ENCODE measurements around the gene BASP1.
"Not testable (repeated sequence)": the region's sequence is repeated elsewhere in the genome, so short reads cannot be mapped to it uniquely, and the experiment has no call there.

BASP1 gene

DNA sequence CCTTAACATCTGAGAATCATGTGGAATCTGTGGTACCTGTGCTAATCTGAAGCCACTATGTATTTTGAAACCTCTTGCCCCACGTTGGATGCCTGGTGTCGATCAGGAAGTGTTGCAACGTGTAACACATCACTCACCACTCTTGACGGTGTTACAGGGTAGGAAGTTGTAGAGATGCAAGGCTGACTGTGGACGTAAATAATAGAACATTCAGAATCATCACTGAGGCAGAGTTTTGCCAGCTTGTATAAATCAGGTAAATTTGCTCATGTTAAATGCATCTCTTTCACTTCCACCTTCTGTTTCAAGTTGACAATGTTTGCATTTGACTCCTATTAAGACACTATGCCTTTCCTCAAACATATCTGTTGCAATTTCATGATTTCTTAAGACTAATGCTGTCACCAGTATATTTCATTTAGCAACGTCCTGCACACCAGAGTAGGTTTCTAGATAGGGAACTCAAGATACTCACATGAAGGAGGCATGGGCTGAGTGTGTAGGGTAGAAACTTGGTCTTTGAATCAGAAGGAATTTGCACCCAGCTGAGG, 38.1 kb downstream of the BASP1 start:
- no peak for DNase-seq (ENCODE audit: low read depth in 2 of 2)

DNA sequence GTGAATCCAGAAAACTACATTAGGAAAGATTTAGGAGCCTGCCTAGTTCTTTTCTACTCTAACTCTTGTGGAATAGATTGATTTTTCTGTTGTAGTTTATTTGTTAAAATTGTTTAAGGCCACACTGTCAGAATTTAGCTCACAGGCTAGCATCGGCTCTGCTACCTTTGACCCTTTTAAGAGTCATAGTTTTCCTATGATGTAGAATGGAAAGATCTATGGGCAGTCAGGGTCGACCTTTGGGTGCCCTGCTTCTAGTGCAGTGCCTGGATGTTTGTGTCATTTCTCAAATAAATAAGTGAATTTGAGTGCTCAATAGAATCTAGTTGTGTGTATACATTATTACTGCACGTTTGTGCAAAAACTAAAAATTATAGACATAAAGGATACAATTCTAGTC, 38.7 kb downstream of the BASP1 start:
- no peak for DNase-seq (ENCODE audit: low read depth in 2 of 2)

DNA sequence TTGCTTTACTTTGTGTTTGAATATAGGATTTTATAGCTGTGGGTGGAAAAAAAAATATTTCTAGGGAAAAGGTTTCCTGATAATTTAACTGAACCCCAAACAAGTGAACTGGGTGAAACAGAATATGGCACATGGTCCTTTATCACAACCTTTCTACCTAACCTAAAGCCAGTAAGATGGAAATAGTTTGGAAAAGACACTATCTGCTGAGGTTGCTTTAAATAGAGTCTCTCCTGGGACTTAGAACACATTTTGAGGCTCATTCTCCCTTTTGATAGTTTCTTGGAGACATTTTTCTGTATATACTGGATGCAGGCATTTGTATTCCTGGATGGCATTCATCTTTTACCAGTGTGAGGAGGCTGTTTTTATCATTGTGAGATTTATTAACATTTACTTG, 39.4 kb downstream of the BASP1 start:
- no peak for DNase-seq (ENCODE audit: low read depth in 2 of 2)

DNA sequence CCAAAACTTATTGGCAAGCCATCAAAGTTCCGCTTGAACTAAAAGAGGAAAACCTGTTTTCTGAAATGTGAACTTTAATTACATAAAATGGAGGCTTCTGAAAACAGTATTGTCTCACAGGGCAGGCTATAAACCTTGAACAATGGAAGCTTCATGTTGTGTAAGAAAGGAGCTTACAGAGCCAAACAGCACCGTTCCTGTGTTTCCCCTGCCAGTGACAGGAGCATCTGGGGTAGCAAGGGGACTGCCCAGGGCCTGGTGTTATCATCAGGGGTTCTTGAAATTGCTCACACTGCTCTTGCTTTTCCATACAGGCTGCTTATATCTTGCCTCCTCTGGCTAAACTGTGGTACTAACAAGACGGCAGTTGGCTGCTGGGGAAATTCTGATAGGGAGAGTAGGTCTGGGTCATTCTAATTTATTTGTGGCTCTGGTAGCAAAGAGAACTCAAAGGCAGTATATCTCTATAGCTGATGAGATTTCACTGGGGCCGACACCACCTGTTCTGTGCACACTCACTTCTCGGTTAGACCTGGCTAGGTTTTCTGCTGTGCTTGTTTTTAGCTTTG, 40.4 kb downstream of the BASP1 start:
- no peak for DNase-seq (ENCODE audit: low read depth in 2 of 2)

DNA sequence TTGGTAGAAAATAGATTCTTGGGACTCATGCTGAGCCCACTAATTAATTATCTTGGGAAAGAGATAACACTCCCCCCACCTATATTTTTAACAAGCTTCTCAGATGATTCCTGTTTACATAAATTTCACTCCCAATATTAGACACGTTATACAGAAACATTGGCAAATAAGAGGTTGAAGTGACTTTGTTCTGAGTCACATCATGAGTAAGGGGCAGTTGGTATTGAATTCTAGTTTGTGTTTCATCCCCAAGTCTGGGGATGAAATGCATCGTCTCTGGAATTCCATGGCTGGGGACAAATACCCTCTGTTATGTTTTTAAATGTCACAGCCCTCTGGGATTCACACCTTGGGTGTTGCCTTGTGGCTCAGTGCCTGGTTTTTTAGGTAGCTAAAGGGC, 41.0 kb downstream of the BASP1 start:
- no peak for DNase-seq (ENCODE audit: low read depth in 2 of 2)

DNA sequence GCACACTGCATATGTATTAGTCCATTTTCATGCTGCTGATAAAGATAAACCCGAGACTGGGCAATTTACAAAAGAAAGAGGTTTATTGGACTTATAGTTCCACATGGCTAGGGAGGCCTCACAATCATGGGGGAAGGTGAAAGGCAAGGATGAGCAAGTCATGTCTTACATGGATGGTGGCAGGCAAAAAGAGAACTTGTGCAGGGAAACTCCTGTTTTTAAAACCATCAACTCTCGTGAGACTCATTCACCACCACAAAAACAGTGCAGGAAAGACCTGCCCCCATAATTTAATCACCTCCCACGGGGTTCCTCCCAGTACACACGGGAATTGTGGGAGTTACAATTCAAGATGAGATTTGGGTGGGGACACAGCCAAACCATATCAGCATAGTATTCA, 41.6 kb downstream of the BASP1 start:
- DNase-seq (ENCODE audit: low read depth in 2 of 2), result not testable (repeated sequence)

DNA sequence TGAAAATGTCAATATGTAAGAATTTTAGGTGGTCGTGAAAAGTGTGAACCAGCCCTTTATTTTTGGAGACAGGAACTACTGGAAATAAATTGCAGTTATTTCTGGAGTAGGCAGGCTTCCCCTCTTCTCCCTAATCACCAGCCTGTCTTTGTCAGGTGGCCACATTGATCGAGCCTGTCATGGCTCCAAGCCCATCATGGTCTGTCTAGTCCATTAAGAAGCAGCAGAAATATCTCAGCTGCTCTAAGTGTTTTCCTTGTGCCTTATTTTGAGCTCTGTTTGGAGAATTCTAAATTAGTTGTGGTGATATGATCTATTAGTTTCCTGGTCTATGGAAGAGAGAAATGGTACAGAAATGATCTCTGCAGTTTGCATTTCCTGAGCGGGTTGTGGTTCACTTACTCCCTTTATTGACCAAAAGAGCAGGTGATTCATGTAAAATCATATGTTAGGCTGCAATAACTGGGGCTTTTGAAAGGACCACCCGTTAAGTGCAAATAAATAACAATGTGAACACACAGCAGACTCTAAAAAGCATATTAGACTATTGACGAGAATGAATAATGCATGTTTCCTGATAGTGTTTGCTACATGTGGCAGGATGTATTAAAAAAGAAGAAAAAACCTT, 42.3 kb downstream of the BASP1 start:
- no peak for DNase-seq (ENCODE audit: low read depth in 2 of 2)

DNA sequence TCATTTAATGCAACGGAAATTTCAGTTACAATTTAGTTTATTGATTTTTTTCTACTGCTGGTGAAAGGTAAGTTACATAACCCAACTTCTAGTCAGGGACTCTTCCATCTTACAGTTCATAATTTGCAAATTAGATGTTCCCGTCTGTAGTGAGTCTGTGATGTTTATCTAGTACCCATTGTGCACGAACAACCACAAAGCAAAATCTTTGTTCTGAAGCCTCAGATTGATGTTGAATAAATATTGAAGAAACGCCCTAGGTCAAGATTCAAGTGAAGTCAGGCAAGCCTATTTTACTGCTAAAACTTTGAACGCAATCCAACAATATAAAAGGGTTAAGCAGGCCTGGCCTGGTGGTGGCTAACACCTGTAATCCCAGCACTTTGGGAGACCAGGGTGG, 43.1 kb downstream of the BASP1 start:
- no peak for DNase-seq (ENCODE audit: low read depth in 2 of 2)

DNA sequence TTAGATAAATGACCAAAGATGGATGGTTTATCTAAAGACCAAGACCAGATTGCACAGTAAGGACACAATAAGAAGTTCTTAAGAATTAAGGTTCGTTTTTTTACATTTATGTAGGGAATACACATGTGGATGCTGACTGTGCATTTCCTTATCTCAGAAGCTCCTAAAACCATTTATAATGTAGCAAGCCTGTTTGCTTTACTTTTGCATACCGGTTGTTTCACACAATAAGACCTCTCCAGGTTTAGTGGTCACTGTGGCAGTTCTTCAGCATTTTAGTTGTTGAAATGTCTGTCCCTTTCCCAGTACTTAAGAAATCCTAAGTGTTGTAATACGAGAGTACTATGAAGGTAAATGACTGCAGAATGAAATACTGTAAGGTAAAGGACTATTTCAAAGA, 43.6 kb downstream of the BASP1 start:
- DNase-seq (ENCODE audit: low read depth in 2 of 2), result no peak

DNA sequence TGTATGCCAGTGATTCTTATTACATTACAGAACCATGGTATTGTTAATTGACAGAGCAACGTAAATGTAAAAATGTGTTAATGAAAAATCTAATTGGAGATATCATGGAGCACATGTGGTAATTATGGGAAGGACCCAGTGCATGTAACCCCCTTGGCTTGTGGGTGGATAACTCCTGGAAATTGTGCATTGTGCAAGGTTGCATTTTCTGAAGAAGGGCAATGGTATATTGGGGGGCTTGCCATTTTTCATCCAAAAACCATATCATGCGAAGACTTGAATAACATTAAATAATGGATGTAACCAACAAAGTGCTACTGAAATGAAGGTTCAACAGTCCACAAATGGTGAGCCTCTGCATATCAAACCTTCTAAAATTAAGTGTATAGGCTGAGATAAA, 47.6 kb downstream of the BASP1 start:
- no peak for DNase-seq (ENCODE audit: low read depth in 2 of 2)

DNA sequence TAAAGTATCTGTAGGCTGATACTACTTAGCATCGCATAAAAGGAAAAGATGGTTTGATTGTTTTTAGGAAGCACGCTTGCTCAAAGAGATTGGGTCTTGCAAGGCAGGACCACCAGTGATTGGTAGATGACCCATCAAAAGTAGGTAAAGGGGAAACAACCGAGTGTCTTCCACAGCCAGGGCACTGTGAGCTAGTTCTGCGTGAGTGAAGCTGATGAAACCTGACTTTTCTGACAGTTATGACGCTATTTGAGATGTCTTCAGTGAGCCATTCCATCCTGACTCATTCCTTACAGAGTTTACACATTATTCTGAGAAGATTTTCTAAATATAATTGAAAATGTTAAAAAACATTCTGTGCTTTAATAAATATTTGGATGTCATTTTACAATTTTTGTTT, 49.7 kb downstream of the BASP1 start:
- DNase-seq (ENCODE audit: low read depth in 2 of 2), result no peak

DNA sequence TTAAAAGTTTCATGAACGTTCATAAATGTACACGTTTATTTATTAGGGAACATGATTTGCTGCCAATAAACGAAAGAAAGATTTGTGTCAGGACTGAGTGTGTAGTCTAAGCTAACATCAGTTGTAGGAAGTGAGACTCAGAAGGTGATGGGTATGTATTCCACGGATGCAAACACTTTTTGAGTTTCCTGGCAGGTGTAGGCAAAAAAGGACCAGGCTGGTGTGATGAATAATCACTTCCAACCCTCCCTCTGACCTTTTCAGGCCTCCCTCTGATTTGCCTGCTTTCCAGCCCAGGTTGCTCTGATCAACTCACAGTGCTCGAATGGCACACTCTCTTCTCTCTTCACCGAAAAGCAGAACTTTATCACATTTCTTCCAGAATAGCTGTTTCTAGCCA, 51.8 kb downstream of the BASP1 start:
- no peak for DNase-seq (ENCODE audit: low read depth in 2 of 2)

DNA sequence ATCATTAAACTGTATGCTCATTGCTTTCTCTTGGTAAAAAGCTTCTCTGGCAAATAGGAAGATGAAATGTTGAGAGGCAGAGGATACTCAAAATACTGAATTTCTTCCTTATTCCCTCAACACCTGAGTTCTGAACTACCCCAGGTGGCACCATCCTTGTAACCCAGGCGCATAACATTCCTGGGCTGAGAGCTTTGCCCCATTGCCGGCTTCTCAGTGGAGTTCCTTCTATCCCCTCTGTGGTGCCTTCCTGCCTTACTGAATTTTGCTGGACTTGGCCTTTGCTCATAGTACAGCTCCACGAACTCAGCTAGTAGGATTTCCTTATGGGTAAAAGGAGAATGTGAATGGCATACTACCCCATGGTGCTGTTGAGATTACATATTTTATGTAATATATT, 54.7 kb downstream of the BASP1 start:
- no peak for DNase-seq (ENCODE audit: low read depth in 2 of 2)

DNA sequence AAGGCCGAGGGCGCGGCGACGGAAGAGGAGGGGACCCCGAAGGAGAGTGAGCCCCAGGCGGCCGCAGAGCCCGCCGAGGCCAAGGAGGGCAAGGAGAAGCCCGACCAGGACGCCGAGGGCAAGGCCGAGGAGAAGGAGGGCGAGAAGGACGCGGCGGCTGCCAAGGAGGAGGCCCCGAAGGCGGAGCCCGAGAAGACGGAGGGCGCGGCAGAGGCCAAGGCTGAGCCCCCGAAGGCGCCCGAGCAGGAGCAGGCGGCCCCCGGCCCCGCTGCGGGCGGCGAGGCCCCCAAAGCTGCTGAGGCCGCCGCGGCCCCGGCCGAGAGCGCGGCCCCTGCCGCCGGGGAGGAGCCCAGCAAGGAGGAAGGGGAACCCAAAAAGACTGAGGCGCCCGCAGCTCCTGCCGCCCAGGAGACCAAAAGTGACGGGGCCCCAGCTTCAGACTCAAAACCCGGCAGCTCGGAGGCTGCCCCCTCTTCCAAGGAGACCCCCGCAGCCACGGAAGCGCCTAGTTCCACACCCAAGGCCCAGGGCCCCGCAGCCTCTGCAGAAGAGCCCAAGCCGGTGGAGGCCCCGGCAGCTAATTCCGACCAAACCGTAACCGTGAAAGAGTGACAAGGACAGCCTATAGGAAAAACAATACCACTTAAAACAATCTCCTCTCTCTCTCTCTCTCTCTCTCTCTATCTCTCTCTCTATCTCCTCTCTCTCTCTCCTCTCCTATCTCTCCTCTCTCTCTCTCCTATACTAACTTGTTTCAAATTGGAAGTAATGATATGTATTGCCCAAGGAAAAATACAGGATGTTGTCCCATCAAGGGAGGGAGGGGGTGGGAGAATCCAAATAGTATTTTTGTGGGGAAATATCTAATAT, 58.1 kb downstream of the BASP1 start:
- no peak for DNase-seq (ENCODE audit: low read depth in 2 of 2)

DNA sequence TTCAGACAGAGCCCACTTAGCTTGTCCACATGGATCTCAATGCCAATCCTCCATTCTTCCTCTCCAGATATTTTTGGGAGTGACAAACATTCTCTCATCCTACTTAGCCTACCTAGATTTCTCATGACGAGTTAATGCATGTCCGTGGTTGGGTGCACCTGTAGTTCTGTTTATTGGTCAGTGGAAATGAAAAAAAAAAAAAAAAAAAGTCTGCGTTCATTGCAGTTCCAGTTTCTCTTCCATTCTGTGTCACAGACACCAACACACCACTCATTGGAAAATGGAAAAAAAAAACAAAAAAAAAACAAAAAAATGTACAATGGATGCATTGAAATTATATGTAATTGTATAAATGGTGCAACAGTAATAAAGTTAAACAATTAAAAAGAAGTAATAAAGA, 59.0 kb downstream of the BASP1 start:
- DNase-seq (ENCODE audit: low read depth in 2 of 2), result no peak

DNA sequence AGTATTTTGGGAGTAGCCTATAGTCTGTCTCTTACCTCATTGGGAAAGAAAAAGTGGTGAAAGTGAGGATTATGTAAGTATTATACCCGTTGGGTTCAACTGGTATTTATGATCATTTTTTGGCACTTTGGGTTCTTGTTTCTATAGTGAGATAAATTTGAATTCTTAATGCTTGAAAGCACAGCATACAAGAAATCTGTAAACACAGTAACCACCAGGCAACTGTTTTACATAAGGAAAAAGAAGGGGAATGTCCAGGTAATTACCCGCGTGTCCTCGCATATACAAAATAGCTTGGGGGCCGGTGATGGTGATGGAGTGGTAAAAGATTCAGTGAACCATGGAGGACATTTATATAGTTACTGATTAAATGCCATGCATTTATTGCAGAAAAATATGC, 60.5 kb downstream of the BASP1 start:
- DNase-seq (ENCODE audit: low read depth in 2 of 2), result no peak

DNA sequence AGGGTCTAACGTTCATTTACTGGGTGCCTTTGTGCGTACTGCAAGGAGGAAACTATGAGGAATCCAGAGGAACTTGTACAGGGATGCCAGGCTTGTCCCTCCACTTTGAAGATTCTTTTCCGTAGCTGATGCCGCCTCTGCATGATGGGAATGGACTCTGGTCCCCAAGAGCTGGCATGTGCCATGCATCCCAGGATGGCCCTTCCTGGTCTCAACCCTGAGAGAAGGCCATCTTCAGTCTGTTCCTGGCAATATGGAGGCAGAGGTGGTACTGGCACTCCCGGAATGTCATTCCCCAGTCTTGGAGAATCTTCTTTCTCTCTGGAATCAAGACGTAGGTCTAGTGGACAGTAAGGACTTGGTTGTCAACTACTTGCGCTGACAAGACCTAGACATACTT, 61.5 kb downstream of the BASP1 start:
- no peak for DNase-seq (ENCODE audit: low read depth in 2 of 2)

DNA sequence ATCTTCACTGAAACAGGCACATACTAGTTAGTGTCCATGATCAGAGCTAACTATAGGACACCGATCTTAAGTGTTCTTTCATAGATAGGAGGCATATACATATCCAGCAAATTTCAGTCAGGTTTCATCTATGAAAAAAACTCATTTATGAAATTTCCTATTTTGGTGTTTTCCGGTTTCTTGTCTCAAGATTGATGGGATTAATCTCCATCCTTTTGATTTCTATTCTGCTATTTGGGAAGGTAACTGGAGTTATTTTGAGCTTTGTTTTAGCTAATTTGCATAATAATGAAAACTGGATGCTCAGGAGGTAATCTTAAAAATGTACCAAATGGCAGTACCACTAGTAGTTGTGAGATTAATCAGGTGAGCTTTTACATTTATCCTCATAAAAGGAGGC, 62.1 kb downstream of the BASP1 start:
- DNase-seq (ENCODE audit: low read depth in 2 of 2), result no peak

DNA sequence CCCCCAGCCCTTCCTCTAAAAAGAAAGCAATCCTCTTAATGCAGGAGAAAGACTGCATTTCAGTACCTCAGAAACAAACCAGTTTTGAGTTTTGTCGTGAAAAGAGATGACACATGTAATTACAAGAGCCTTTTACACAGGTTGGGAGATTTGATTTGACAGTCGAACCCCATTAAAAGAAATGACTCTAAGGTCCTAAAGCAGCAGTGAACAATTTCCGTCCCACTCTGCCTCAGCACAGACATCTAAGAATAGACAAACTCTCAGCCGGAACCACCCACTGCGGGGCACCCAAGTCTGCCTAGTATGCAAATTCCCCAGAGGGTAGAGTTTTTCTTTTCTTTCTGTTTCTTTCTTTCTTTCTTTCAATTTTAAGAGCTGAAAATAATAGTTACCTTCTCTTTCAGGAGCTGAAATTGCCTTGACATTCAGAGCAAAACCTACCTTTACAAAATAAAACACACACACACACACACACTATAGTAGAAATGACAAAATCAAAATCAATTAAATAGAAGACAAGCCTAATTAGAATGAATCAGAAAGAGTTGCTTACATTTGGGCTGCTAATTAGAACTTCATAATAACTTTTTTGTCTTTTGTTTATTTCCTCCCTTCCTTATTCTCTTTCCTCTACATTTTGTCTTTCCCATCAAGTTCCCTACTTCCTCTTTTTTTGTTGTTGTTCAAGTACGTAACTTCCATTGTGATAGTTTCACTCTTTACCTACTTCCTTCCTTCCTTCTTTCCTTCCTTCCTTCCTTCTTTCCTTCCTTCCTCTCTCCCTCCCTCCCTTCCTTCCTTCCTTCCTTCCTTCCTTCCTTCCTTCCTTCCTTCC, 65.1 kb downstream of the BASP1 start:
- DNase-seq (ENCODE audit: low read depth in 2 of 2), result no peak

DNA sequence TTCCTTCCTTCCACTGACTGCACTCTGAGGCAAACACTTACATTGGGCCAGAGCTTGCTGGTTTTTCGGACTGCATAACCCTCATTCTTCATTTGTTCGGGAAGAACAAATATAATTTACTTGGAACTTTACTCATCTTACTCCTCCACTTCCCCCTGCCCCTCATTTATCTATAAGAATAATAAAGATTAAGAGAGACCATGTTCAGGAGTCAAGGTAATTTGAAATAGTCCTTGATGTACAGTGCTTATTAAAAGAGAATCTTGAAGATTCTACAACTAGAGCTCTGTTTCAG, 65.6 kb downstream of the BASP1 start:
- no peak for DNase-seq (ENCODE audit: low read depth in 2 of 2)

DNA sequence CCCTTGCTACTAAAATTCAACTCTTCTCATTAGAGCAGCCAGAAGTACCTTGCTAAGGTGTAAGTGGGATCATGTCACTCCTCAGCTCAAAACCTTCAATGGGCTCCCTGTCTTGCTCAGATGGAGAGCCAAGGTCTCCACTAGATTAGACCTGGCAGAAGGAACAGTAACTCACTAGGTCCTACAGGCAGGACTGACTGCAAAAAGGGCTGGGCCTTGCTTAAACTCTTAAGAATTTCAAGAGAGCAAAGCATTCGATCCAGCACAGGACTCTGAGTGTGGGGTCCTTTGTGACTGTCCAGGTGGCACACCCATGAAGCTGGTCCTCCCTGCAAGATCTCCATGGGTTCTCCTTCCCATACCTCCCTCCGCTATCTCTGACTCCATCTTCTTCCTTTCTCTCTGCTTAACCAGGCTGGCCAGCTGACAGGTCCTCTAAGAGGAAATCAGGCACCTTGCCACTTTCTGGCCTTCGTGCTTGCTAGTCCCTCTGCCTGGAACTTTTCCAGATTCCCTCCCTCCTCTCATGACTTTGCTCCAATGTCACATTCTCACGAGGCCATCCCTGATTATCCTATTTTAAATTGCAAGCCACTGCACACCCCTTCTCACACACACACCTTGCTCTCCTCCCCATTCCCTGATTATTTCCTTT, 70.2 kb downstream of the BASP1 start:
- DNase-seq (ENCODE audit: low read depth in 2 of 2), result no peak

DNA sequence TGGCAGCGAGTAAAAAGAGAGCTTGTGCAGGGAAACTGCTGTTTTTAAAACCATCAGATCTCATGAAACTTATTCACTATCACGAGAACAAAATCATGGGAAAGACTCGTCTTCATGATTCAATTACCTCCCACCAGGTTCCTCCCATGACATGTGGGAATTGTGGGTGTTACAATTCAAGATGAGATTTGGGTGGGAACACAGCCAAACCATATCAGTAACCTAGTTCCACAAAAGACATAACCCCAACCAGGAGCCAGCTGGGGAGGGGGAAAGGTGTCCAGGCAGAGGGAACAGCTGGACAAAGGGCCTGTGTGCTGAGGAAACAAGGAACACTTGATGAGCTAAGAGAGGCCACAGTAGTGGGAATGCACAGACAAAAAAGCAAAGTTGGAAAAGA, 71.1 kb downstream of the BASP1 start:
- DNase-seq (ENCODE audit: low read depth in 2 of 2), result no peak
